ENCODE measurements around the gene KLF13.

Gene KLF13

GRCh38 chr15:31377030-31377429, 50.4 kb downstream of the KLF13 start:
- DNase-seq (ENCODE audit: low read depth in 2 of 2, low spot score in 1 of 2): no peak

GRCh38 chr15:31378363-31378903, 51.8 kb downstream of the KLF13 start:
- no peak for DNase-seq (ENCODE audit: low read depth in 2 of 2, low spot score in 1 of 2)

GRCh38 chr15:31379042-31379441, 52.4 kb downstream of the KLF13 start:
- no peak for DNase-seq (ENCODE audit: low read depth in 2 of 2, low spot score in 1 of 2)

GRCh38 chr15:31379577-31379976, 52.9 kb downstream of the KLF13 start:
- DNase-seq (ENCODE audit: low read depth in 2 of 2, low spot score in 1 of 2): no peak

GRCh38 chr15:31381801-31382712, 55.4 kb downstream of the KLF13 start:
- no peak for DNase-seq (ENCODE audit: low read depth in 2 of 2, low spot score in 1 of 2)

- no peak for DNase-seq (ENCODE audit: low read depth in 2 of 2, low spot score in 1 of 2)
Measured at GRCh38 chr15:31382713-31383045, 56.0 kb downstream of the KLF13 start.

- DNase-seq (ENCODE audit: low read depth in 2 of 2, low spot score in 1 of 2): no peak
Measured at GRCh38 chr15:31383139-31383538, 56.5 kb downstream of the KLF13 start.

- DNase-seq (ENCODE audit: low read depth in 2 of 2, low spot score in 1 of 2): no peak
Measured at GRCh38 chr15:31384568-31384967, 57.9 kb downstream of the KLF13 start.

- no peak for DNase-seq (ENCODE audit: low read depth in 2 of 2, low spot score in 1 of 2)
Measured at GRCh38 chr15:31385736-31386135, 59.1 kb downstream of the KLF13 start.

- DNase-seq (ENCODE audit: low read depth in 2 of 2, low spot score in 1 of 2): no peak
Measured at GRCh38 chr15:31387092-31387478, 60.5 kb downstream of the KLF13 start.

- no peak for DNase-seq (ENCODE audit: low read depth in 2 of 2, low spot score in 1 of 2)
Measured at GRCh38 chr15:31387479-31388118, 61.0 kb downstream of the KLF13 start.

- no peak for DNase-seq (ENCODE audit: low read depth in 2 of 2, low spot score in 1 of 2)
Measured at GRCh38 chr15:31389576-31389975, 62.9 kb downstream of the KLF13 start.

- DNase-seq (ENCODE audit: low read depth in 2 of 2, low spot score in 1 of 2): no peak
Measured at GRCh38 chr15:31390029-31390428, 63.4 kb downstream of the KLF13 start.

- no peak for DNase-seq (ENCODE audit: low read depth in 2 of 2, low spot score in 1 of 2)
Measured at GRCh38 chr15:31390777-31391486, 64.3 kb downstream of the KLF13 start.

- peak; percentile 67 to 72 for DNase-seq (ENCODE audit: low read depth in 2 of 2, low spot score in 1 of 2)
Measured at GRCh38 chr15:31391687-31392671, 65.3 kb downstream of the KLF13 start.

- DNase-seq (ENCODE audit: low read depth in 2 of 2, low spot score in 1 of 2): no peak
Measured at GRCh38 chr15:31392761-31393401, 66.2 kb downstream of the KLF13 start.

GRCh38 chr15:31393444-31394091, 66.9 kb downstream of the KLF13 start:
- no peak for DNase-seq (ENCODE audit: low read depth in 2 of 2, low spot score in 1 of 2)

- DNase-seq (ENCODE audit: low read depth in 2 of 2, low spot score in 1 of 2): no peak
Measured at GRCh38 chr15:31396881-31397560, 70.4 kb downstream of the KLF13 start.

Data from stimulated activated CD8-positive, alpha-beta memory T cell treated with anti-CD3 and anti-CD28 coated beads, Interleukin-4, amount 100 ng/mL, for 1 hour (primary cell).